Gastrocnemius medialis (tissue), 4 donors: ENCODE data around the gene C17orf58.
"Not testable (repeated sequence)": the region's sequence is repeated elsewhere in the genome, so short reads cannot be mapped to it uniquely, and the experiment has no call there.

ENCODE experiments used
- POLR2A ChIP-seq, 2 donors: fragments of 450-650 bp; IDR thresholded peaks; one replicate each; pipeline ENCODE4 v1.6.1; 2017; ENCODE audit warnings: antibody characterized with exemption in 2 of 2, mild to moderate bottlenecking in 2 of 2, moderate library complexity in 2 of 2
- TF ChIP-seq, protein P1 (sequence below), 5 experiments: fragments of 450-650 bp in 3 of 5; fragments of 200-600 bp in 2 of 5; sonication (generic) in 2 of 5; IDR thresholded peaks in 4 of 5; conservative IDR thresholded peaks in 1 of 5; 1 replicate in 4 of 5; 2 replicates in 1 of 5; pipeline ENCODE4 v1.5.1; 2016 to 2019; ENCODE audit warnings: antibody characterized with exemption in 5 of 5, mild to moderate bottlenecking in 3 of 5, moderate library complexity in 3 of 5

DNA sequence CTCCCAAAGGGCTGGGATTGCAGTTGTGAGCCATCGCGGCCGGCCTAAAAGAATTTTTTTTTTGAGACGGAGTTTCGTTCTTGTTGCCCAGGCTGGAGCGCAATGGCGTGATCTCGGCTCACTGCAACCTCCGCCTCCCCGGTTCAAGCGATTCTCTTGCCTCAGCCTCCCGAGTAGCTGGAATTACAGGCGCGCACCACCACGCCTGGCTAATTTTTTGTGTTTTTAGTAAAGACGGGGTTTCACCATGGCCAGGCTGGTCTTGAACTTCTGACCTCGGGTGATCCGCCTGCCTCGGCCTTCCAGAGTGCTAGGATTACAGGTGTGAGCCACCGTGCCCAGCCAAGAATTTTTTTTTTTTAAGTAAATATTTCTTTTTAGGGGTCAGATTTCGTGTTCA is 22.2 kb upstream of the C17orf58 start:
- TF ChIP-seq, protein P1, sequence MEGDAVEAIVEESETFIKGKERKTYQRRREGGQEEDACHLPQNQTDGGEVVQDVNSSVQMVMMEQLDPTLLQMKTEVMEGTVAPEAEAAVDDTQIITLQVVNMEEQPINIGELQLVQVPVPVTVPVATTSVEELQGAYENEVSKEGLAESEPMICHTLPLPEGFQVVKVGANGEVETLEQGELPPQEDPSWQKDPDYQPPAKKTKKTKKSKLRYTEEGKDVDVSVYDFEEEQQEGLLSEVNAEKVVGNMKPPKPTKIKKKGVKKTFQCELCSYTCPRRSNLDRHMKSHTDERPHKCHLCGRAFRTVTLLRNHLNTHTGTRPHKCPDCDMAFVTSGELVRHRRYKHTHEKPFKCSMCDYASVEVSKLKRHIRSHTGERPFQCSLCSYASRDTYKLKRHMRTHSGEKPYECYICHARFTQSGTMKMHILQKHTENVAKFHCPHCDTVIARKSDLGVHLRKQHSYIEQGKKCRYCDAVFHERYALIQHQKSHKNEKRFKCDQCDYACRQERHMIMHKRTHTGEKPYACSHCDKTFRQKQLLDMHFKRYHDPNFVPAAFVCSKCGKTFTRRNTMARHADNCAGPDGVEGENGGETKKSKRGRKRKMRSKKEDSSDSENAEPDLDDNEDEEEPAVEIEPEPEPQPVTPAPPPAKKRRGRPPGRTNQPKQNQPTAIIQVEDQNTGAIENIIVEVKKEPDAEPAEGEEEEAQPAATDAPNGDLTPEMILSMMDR (IDR thresholded peaks at IDR 0.05 in 4 of 5, conservative IDR thresholded peaks at IDR 0.05 in 1 of 5): not testable (repeated sequence)
- not testable (repeated sequence) for TF ChIP-seq POLR2A (IDR thresholded peaks at IDR 0.05)
